Calu3 (cell line): ENCODE data around the gene CERT1. TPM values are rescaled to one million over a fixed set of nuclear protein-coding genes. Genes with fewer than 3 reads are reported as not detected.
"Not testable (repeated sequence)": the region's sequence is repeated elsewhere in the genome, so short reads cannot be mapped to it uniquely, and the experiment has no call there.

Experiments used
- BruUV-seq: library from RNA; stranded (reverse); fragments of 400-500 nt; replicated peaks from 2 replicates; lab custom pipeline; 2021; lab: Mats Ljungman, UMichigan
- CTCF ChIA-PET: fragments of 300-600 bp; sonication (Branson Sonifier 250); formaldehyde crosslinking; loops from one replicate; lab custom pipeline; 2022; ENCODE audit warnings: antibody characterized with exemption; lab: Charles Lee
- DNase-seq: peaks from one replicate; pipeline ENCODE4 v3.0.0; 2022
- H3K27ac Mint-ChIP-seq: one replicate; pipeline ENCODE4 v1.8.0; 2022; ENCODE audit warnings: mixed read lengths; ENCODE audit not compliant: unreplicated experiment
- H3K27me3 Mint-ChIP-seq: one replicate; pipeline ENCODE4 v1.8.0; 2022; ENCODE audit warnings: mixed read lengths; ENCODE audit not compliant: unreplicated experiment
- H3K36me3 Mint-ChIP-seq: one replicate; pipeline ENCODE4 v1.8.0; 2022; ENCODE audit warnings: mild to moderate bottlenecking, moderate library complexity, mixed read lengths; ENCODE audit not compliant: insufficient read depth, unreplicated experiment
- H3K4me1 Mint-ChIP-seq: one replicate; pipeline ENCODE4 v1.8.0; 2022; ENCODE audit warnings: mild to moderate bottlenecking, low read depth, mixed read lengths; ENCODE audit not compliant: unreplicated experiment
- H3K4me3 Mint-ChIP-seq: one replicate; pipeline ENCODE4 v1.8.0; 2022; ENCODE audit warnings: mild to moderate bottlenecking, low read depth, moderate library complexity, mixed read lengths; ENCODE audit not compliant: unreplicated experiment
- H3K9me3 Mint-ChIP-seq: one replicate; pipeline ENCODE4 v1.8.0; 2022; ENCODE audit warnings: low read depth, mixed read lengths; ENCODE audit not compliant: unreplicated experiment
- intact Hi-C: fragments of 100-400 bp; cut with micrococcal nuclease; formaldehyde crosslinking; loops from one replicate; pipeline ENCODE4 v1.10.0; 2022; ENCODE audit not compliant: unreplicated experiment
- total RNA-seq: library from RNA; stranded (reverse); gene quantifications from 2 replicates; pipeline ENCODE4 v1.2.3, GENCODE V29; 2022
- TF ChIP-seq, protein P1 (sequence below): fragments of 200-600 bp; IDR thresholded peaks from one replicate; pipeline ENCODE4 v1.8.0; 2022; ENCODE audit warnings: antibody characterized with exemption; ENCODE audit not compliant: unreplicated experiment

The CERT1 gene
- total RNA-seq, 1 experiment from 2014 or later, result 63.4 TPM

DNA sequence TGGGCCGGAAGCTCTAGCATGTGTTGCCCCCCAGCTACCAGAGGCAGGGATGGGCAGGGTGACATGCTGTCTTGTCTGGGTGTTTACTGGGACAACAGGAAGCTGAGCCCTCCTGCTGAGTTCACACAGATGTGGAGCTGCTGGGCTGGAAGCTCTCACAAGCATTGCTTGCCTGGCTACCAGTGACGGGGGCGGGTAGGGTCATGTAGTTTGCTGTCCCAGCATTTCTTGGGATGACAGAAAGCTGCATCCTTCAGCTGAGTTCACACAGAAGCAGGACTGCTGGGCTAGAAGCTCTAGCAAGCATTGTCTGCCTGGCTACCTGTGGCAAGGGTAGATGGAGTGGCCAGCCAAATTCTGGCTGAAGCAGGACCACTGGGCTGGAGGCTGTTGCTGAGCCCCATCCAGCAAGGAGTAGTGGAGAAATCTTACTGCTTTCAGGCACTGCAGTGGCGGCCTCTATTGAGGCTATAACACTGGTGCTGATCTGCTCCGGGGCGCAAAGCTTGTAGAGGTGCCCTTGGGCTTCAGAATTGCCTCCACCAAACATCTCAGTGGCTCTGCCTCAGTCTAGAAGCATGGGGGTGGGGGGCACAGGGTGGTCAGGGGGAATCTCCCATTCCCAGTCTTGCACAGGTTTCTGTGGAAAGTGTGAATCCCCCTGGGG is 25.4 kb upstream of the CERT1 start:
- intact Hi-C loops, result no loop called here
- CTCF ChIA-PET, result interaction anchor here (1.1 kb wide), 1 partner anchor 13 kb away, joined by 5 read pairs; no protein-coding TSS in a partner anchor
- H3K27me3 Mint-ChIP-seq, result no peaks in the 10 kb centered on the region
- no peaks in the 10 kb centered on the region for H3K9me3 Mint-ChIP-seq
- H3K4me3 Mint-ChIP-seq, result no peak overlapping the region
- TF ChIP-seq, protein P1, sequence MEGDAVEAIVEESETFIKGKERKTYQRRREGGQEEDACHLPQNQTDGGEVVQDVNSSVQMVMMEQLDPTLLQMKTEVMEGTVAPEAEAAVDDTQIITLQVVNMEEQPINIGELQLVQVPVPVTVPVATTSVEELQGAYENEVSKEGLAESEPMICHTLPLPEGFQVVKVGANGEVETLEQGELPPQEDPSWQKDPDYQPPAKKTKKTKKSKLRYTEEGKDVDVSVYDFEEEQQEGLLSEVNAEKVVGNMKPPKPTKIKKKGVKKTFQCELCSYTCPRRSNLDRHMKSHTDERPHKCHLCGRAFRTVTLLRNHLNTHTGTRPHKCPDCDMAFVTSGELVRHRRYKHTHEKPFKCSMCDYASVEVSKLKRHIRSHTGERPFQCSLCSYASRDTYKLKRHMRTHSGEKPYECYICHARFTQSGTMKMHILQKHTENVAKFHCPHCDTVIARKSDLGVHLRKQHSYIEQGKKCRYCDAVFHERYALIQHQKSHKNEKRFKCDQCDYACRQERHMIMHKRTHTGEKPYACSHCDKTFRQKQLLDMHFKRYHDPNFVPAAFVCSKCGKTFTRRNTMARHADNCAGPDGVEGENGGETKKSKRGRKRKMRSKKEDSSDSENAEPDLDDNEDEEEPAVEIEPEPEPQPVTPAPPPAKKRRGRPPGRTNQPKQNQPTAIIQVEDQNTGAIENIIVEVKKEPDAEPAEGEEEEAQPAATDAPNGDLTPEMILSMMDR, result no peak
- no peak overlapping the region for H3K27ac Mint-ChIP-seq
- peaks cover 13% of the 10 kb centered on the region for H3K4me1 Mint-ChIP-seq
- no peaks in the 10 kb centered on the region for H3K36me3 Mint-ChIP-seq
- BruUV-seq, result no TSS peak
- no peak for DNase-seq

GRCh38 chr5:75536147-75536546 is 24.7 kb upstream of the CERT1 start:
- H3K4me3 Mint-ChIP-seq, result no peak overlapping the region
- H3K36me3 Mint-ChIP-seq, result no peaks in the 10 kb centered on the region
- peaks cover 13% of the 10 kb centered on the region for H3K4me1 Mint-ChIP-seq
- DNase-seq, result no peak
- intact Hi-C loops, result no loop called here
- TF ChIP-seq, protein P1, result no peak
- no peaks in the 10 kb centered on the region for H3K9me3 Mint-ChIP-seq
- CTCF ChIA-PET, result interaction anchor here (1.1 kb wide), 1 partner anchor 12 kb away, joined by 5 read pairs; no protein-coding TSS in a partner anchor
- BruUV-seq, result no TSS peak
- no peaks in the 10 kb centered on the region for H3K27me3 Mint-ChIP-seq
- no peak overlapping the region for H3K27ac Mint-ChIP-seq

GRCh38 chr5:75534734-75535133 is 23.3 kb upstream of the CERT1 start:
- no TSS peak for BruUV-seq
- TF ChIP-seq, protein P1, result no peak
- intact Hi-C loops, result no loop called here
- Mint-ChIP-seq H3K4me1 (peaks cover 13% of the 10 kb centered on the region), H3K27me3 (no peaks in the 10 kb centered on the region), H3K4me3 (no peak overlapping the region), H3K36me3 (peaks cover 4% of the 10 kb centered on the region), H3K27ac (no peak overlapping the region), H3K9me3 (no peaks in the 10 kb centered on the region)
- DNase-seq, result no peak
- CTCF ChIA-PET, result interaction anchor here (0.8 kb wide), 1 partner anchor 17 kb away, joined by 3 read pairs; no protein-coding TSS in a partner anchor

GRCh38 chr5:75533716-75534115 is 22.3 kb upstream of the CERT1 start:
- intact Hi-C loops, H3K4me3 Mint-ChIP-seq, H3K27ac Mint-ChIP-seq, DNase-seq, H3K27me3 Mint-ChIP-seq, BruUV-seq, H3K36me3 Mint-ChIP-seq, H3K9me3 Mint-ChIP-seq, CTCF ChIA-PET: not testable (repeated sequence)
- H3K4me1 Mint-ChIP-seq, result peaks cover 13% of the 10 kb centered on the region

- TF ChIP-seq, protein P1, result no peak
- H3K4me3 Mint-ChIP-seq, result no peak overlapping the region
- no peaks in the 10 kb centered on the region for H3K27me3 Mint-ChIP-seq
- H3K9me3 Mint-ChIP-seq, result no peaks in the 10 kb centered on the region
- intact Hi-C loops, result no loop called here
- CTCF ChIA-PET, result no interaction called here
- peaks cover 4% of the 10 kb centered on the region for H3K36me3 Mint-ChIP-seq
- BruUV-seq, result no TSS peak
- no peak for DNase-seq
- no peak overlapping the region for H3K27ac Mint-ChIP-seq
- peaks cover 13% of the 10 kb centered on the region for H3K4me1 Mint-ChIP-seq
These were observed 20.8 kb upstream of the CERT1 start for GRCh38 chr5:75532190-75532589.
